GM19397 (cell line): ENCODE data around the gene SYCN.

Experiments
- ATAC-seq: cut with Tn5 transposase; IDR thresholded peaks from one replicate; pipeline ENCODE4 v1.9.1; 2021; ENCODE audit warnings: mild to moderate bottlenecking, moderate library complexity; ENCODE audit not compliant: unreplicated experiment

Gene SYCN

DNA sequence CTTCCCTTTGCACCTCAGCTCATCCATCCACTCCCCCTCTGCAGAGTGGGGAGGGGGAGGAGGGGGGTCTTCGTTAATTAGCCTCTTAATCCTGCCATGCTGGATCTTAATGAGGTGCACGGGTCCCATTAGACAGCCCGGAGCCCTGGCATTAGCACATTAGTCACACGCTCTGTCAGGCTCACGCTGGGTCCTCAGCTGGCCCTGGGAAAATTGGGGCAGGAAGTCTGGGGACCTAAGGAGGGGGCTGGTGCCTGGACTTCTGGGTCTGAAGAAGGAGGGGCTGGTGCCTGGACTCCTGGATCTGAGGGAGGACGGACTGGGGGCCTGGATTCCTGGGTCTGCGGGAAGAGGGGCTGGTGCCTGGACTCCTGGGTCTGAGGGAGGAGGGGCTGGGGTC lies 7.7 kb downstream of the SYCN start:
- ATAC-seq, result no peak

DNA sequence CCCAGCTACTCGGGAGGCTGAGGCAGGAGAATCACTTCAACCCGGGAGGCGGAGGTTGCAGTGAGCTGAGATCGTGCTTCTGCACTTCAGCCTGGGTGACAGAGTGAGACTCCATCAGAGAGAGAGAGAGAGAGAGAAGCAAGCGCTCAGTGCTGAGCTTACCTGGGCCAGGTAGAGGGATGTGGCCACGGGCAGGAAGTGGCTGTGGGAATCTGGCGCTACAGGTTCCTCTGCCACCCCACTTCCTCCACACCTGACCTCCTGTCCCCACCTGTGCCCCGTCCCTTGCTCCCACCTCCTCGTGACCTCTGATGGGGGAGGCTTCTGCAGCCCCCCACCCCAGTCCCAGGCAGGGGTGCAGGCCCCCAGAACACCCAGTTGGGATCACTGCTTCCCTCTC lies 8.3 kb downstream of the SYCN start:
- no peak for ATAC-seq

GRCh38 chr19:39194832-39195542 lies 9.1 kb downstream of the SYCN start:
- ATAC-seq, result no peak

GRCh38 chr19:39193803-39194202 lies 10.3 kb downstream of the SYCN start:
- ATAC-seq, result no peak

DNA sequence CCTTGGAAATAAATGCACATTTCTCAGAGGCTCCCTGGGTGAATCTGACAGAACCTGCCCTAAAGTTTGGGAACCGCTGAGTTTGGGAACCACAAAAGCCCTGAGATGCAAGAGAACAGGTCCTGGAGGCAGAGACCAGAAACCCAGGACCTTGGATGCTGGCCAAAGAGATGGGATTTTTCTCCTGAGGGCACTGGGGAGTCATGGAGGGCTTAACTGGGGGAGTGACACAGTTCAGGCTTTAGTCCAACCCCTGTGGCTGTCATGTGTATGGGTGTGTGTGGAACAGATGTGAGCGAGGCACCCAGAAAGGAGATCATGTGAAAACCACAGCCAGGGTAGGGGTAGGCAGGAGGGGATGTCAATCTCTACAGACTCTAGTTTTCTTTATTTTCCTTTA lies 11.2 kb downstream of the SYCN start:
- ATAC-seq, result no peak

DNA sequence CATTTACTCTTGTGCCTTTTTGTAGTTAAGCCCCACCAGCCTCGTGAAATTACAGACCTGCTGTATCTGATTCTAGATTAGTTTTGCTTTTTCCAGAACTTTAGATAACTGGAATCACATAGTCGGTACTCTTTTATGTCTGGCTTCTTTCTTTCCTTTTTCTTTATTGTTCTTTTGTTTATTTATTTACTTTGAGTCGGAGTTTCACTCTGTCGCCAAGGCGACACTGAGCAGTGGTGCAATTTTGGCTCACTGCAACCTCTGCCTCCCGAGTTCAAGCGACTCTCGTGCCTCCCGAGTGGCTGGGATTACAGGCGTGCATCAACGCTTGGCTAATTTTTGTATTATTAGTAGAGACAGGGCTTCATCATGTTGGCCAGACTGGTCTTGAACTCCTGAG lies 13.3 kb downstream of the SYCN start:
- ATAC-seq, result no peak

GRCh38 chr19:39188960-39189359 lies 15.1 kb downstream of the SYCN start:
- ATAC-seq, result no peak

GRCh38 chr19:39187552-39187943 lies 16.5 kb downstream of the SYCN start:
- no peak for ATAC-seq

DNA sequence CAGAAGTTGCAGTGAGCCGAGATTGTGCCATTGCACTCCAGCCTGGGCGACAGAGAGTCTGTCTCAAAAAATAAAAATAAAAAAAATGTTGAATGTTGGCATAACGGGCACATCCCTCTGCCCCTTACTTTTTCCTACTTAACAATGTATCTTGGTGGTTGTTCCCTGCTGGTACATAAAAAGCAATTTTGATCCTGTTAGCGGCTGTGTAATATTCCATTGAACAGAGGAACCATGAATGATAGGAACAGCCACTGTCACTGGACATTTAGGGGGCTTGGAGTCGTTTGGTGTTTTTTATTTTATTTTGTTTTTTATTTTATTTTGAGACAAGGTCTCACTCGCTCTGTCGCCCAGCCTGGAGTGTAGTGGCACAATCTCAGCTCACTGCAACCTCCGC lies 17.7 kb downstream of the SYCN start:
- no peak for ATAC-seq

- no peak for ATAC-seq
Measured at GRCh38 chr19:39183104-39183503, 21.0 kb downstream of the SYCN start.

- no peak for ATAC-seq
Measured at GRCh38 chr19:39182174-39182505, 21.9 kb downstream of the SYCN start.

- ATAC-seq, result no peak
Measured at GRCh38 chr19:39181500-39182173, 22.4 kb downstream of the SYCN start.

DNA sequence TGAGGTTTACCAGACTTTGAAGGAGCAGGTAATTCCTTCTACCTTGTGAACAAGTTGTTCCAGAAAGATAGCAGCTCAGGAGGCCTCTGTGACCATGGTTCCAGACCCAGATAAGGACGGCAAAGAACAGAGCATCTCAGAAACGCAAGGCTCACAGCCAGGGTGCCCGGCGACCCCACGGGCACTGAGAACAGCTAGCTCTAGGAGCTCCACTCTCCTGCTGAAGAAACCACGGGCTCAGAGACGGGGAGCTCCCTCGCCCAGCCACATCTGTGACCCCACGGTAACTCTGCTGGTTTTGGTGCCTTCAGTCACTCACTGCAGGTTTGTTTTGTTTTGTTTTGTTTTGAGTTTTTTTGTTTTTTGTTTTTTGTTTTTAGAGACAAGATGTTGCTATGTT lies 23.3 kb downstream of the SYCN start:
- ATAC-seq, result no peak

DNA sequence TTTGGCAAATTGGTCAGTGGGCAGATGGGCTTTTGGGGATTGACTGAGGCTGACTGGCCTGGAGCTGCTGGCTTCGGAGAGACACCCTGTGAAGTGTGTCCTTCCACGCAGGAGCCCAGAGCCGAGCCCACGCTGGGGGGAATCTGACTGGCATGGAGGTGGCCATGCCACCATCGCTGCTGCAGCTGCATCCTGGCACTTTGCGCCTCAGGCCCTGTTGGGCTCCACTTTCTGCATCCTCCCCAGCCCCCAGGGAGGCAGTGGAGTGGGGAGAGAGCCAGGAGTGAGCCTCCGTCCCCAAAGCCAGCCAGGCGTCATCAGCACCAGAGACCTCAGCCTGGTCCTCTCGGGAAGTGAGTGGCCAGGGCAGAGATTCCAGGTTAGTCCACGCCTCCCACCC lies 24.3 kb downstream of the SYCN start:
- no peak for ATAC-seq

DNA sequence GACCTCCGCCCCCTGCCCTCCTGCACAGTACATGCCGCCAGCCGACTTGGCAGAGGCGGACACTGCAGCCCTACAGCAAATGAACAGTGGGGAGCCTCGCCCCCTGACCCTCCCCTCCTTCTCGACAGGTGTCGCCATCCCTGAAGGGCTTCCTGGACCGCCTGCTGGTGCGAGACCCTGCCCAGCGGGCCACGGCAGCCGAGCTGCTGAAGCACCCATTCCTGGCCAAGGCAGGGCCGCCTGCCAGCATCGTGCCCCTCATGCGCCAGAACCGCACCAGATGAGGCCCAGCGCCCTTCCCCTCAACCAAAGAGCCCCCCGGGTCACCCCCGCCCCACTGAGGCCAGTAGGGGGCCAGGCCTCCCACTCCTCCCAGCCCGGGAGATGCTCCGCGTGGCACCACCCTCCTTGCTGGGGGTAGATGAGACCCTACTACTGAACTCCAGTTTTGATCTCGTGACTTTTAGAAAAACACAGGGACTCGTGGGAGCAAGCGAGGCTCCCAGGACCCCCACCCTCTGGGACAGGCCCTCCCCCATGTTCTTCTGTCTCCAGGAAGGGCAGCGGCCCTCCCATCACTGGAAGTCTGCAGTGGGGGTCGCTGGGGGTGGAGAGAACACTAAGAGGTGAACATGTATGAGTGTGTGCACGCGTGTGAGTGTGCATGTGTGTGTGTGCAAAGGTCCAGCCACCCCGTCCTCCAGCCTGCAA lies 25.6 kb downstream of the SYCN start:
- ATAC-seq, result no peak

- no peak for ATAC-seq
Measured at GRCh38 chr19:39177736-39178135, 26.3 kb downstream of the SYCN start.

- no peak for ATAC-seq
Measured at GRCh38 chr19:39177110-39177699, 26.9 kb downstream of the SYCN start.

GRCh38 chr19:39175564-39175963 lies 28.5 kb downstream of the SYCN start:
- ATAC-seq, result no peak

GRCh38 chr19:39174558-39175544 lies 29.2 kb downstream of the SYCN start:
- ATAC-seq, result no peak

DNA sequence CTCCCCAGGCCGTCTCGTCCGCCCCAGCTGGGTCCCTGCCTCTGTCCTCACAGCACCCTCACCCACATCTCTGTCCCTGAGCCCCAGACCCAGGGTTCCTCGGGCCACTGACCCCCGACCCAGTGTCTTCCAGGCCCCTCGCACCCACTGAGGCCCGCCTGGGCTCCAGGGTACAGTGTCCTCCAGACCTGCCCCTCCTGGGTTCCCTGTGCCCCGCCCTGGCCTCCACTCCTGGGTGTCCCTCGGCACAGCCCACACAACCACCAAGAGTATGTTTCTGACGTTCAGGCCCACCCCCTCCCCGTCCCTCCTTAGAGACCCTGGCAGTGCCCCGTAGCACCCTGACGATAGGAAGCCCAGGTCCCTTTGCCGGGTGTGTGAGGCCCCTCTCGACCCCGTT lies 29.9 kb downstream of the SYCN start:
- no peak for ATAC-seq

DNA sequence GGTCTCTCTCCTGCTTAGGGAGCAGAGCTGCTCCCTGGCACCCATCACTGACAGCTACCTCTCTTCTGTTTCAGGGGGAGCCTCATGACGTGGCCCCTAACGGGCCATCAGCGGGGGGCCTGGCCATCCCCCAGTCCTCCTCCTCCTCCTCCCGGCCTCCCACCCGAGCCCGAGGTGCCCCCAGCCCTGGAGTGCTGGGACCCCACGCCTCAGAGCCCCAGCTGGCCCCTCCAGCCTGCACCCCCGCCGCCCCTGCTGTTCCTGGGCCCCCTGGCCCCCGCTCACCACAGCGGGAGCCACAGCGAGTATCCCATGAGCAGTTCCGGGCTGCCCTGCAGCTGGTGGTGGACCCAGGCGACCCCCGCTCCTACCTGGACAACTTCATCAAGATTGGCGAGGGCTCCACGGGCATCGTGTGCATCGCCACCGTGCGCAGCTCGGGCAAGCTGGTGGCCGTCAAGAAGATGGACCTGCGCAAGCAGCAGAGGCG lies 30.5 kb downstream of the SYCN start:
- ATAC-seq, result no peak
